PFSK-1 (cell line): ENCODE measurements around the gene NRG3.

Experiments
- FOXP2 ChIP-seq: optimal IDR thresholded peaks from 2 replicates; pipeline ENCODE3; 2011; ENCODE audit warnings: borderline replicate concordance, control low read depth, inconsistent platforms; ENCODE audit not compliant: insufficient read depth; ENCODE audit errors: extremely low read length, extremely low read depth
- POLR2AphosphoS5 ChIP-seq: IDR thresholded peaks from 2 replicates; pipeline ENCODE4 v1.6.1; 2012; ENCODE audit warnings: low read depth, mild to moderate bottlenecking, control low read depth, low read length, moderate library complexity
- REST ChIP-seq, 2 experiments: IDR thresholded peaks; 2 replicates each; pipeline versions ENCODE4 v1.6.1 to v1.8.0; 2011 to 2012; ENCODE audit warnings: low read depth in 2 of 2, low read length in 2 of 2, control low read depth in 1 of 2, inconsistent platforms in 1 of 2, mild to moderate bottlenecking in 1 of 2, moderate library complexity in 1 of 2; ENCODE audit not compliant: insufficient read depth in 1 of 2
- SIN3A ChIP-seq: IDR thresholded peaks from 2 replicates; pipeline ENCODE4 v1.6.1; 2012; ENCODE audit warnings: mild to moderate bottlenecking, low read length, moderate library complexity, borderline replicate concordance; ENCODE audit not compliant: insufficient read depth
- TAF1 ChIP-seq: IDR thresholded peaks from 2 replicates; pipeline ENCODE4 v1.6.1; 2012; ENCODE audit warnings: low read length, control low read depth, borderline replicate concordance; ENCODE audit not compliant: insufficient read depth

- TF ChIP-seq REST (IDR thresholded peaks at IDR 0.05; ENCODE audit: insufficient read depth in 1 of 2, low read depth in 2 of 2, low read length in 2 of 2) (no peak), POLR2AphosphoS5 (no peak), SIN3A (no peak), TAF1 (no peak), FOXP2 (no peak)
Observed at GRCh38 chr10:81872206-81872862, 2.7 kb upstream of the NRG3 start.
